Occipital lobe (tissue), 2 donors: ENCODE data around the gene DDAH1. TPM values are rescaled to one million over a fixed set of nuclear protein-coding genes. Genes with fewer than 3 reads are reported as not detected.

Source experiments
- DNase-seq: peaks from one replicate; lab custom pipeline; 2025; lab: John Stamatoyannopoulos, UW
- total RNA-seq: library from RNA; depleted of rRNA; stranded (reverse); fragments of >200 nt; gene quantifications from one replicate; pipeline ENCODE4 v1.2.3, GENCODE V29; 2014

DDAH1 gene
- total RNA-seq, 1 donor from 2014 or later = 37.3 TPM

DNA sequence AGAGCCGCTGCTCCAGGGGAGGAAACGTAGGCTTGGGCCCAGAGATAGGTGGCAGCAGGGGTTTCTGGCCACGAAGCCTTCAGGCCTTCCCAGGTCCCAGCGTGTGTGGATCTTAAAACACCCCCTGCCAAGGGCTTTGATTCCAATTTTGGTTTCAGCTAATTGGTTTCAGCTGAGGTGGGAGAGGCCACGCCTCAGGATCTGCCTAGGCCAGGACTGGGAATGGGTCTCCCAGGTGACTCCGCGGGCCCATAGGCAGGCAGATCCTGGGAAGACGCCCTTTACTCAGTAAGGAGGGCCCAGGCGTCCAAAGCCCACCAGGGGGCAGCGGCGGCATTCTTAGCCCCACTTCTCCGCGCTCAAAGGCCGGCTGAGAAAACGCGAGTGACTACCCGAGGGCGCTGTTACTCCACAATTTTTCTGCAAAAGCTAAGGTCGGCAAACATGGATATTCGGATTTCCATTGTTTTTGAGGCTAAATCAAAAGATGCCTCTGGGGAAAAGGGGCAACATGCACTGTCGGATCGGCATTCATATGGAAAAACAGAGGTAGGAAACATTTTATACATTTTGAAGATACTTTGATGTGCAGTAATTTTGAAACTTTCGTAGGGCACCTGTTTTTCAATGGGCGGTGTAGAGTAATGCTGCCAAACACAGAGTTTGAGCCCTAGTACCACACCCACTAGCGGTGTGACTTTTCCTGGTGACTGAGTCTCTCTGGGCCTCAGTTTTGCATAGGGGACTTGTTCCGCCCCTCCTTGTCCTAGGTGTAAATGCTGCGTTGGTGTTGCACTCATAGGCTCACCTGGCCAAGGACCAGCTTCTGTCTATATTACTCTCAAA lies 156.7 kb downstream of the DDAH1 start:
- peak; percentile 68 for DNase-seq

- DNase-seq = no peak
Measured at GRCh38 chr1:85306236-85306635, 158.7 kb downstream of the DDAH1 start.

GRCh38 chr1:85303440-85304162 lies 161.4 kb downstream of the DDAH1 start:
- DNase-seq = no peak

DNA sequence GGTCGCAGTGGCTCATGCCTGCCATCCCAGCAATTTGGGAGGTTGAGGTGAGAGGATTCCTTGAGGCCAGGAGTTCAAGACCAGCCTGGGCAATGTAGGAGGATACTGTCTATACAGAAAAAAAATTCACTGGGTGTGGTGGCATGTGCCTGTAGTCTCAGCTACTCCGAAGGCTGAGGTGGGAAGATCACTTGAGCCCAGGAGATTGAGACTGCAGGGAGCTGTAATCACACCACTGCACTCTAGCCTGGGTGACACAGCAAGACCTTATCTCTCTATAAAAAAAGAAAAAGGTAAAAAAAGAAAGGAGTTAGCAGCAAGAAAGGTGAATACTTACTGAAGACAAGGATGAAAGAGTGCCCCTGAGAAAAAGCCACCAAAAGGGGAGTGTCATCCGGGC lies 164.8 kb downstream of the DDAH1 start:
- DNase-seq = no peak

- DNase-seq = peak; percentile 50
Measured at GRCh38 chr1:85297855-85298629, 166.9 kb downstream of the DDAH1 start.

DNA sequence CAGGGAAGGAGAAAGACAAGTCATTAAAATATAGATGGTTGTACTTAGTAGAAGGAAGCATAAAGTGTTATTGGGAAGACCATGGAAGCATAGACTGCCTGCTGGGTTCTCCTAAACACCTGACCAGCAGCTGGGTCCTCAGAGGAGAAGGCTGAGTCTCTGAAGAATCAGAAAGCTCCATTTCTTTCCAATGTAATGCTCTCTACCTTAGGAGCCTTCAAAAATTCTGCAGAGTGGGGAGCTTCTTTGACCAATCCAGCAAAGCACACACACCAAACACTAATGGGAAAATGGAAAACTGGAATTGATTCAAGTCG lies 167.5 kb downstream of the DDAH1 start:
- DNase-seq = no peak

GRCh38 chr1:85296980-85297379 lies 168.0 kb downstream of the DDAH1 start:
- DNase-seq = no peak

GRCh38 chr1:85295654-85296053 lies 169.3 kb downstream of the DDAH1 start:
- DNase-seq = no peak

DNA sequence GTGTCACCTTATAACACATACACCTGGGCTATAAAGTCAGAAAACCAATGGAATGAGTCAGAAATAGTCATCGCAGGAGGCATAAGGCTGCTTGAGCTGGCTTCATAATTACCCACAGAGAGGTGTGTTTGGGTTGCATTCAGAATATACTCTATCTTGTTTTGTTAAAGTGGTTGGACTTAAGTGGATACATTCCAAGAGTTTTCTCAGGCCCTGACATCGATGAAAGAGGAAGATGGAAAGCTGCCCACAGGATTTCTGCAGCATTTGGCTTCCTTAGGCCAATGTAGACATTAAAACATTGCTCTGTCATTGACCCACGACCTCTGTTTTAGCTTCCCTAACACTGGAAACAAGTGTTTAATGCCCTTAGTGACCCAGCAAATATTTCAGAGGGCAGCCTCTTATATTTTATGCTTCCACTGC lies 169.9 kb downstream of the DDAH1 start:
- no peak for DNase-seq

- no peak for DNase-seq
Measured at GRCh38 chr1:85290826-85291225, 174.1 kb downstream of the DDAH1 start.

DNA sequence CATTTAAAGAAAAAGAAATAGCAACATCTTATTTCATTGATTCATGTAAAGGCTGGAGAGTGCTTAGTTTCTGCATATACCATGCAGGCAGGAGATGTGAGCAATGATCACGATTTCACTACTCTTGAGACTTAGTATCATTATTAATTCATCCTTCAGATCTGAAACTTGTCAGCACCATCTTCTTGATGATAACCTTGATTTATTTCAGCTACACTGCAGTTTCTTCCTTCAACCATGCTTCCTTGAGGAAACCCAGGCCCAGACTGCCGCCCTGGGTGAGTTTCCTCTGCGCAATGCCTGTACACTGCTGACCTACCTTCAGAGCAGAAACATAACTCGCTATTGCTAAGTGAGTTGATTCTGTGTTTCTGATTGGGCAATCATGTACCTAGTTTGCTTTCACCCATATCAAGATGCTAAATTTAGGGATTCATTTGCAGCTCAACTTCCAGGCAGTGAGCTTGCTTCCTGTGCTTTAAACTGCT lies 175.1 kb downstream of the DDAH1 start:
- no peak for DNase-seq

DNA sequence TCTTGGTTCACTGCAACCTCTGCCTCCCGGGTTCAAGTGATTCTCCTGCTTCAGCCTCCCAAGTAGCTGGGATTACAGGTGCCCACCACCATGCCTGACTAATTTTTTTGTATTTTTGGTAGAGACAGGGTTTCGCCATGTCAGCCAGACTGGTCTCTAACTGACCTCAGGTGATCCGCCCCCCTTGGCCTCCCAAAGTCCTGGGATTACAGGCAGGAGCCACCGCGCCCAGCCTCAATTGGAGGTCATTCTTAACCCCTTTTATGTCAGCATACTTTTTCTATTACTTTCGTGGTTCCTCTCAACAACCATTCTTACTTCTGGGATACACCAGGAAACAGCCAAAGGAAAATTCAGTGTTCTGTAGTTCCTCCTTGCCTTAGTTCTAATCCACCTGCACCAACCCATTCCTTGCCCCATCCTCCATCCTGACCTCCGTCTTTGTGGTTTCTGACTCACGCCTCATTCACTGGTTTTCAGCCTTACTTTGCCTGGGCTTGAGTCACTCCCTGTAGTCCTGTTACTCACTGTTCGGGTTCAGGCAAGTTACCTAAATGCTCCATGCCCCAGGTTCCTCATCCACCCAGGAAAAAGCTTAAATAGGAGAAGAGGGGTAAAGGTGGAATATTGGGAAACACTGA lies 175.6 kb downstream of the DDAH1 start:
- no peak for DNase-seq

DNA sequence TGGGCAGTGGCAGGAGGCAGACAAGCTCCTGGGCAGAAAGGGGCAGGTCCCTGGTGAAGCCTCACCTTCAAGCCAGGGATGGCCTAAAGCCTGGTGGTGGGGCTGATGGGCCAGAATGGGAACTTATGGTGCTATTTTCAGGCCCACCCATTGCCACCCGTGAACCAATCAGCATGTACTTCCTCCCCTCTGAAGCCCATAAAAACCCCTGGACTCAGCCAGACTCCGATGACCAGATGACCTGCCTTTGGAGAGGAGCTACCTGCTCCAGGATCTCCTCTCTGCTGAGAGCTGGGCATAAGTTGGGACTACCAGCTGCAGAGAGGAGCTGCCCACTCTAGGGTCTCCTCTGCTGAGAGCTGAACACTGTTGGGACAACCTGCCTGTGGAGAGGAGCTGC lies 180.8 kb downstream of the DDAH1 start:
- DNase-seq = no peak

DNA sequence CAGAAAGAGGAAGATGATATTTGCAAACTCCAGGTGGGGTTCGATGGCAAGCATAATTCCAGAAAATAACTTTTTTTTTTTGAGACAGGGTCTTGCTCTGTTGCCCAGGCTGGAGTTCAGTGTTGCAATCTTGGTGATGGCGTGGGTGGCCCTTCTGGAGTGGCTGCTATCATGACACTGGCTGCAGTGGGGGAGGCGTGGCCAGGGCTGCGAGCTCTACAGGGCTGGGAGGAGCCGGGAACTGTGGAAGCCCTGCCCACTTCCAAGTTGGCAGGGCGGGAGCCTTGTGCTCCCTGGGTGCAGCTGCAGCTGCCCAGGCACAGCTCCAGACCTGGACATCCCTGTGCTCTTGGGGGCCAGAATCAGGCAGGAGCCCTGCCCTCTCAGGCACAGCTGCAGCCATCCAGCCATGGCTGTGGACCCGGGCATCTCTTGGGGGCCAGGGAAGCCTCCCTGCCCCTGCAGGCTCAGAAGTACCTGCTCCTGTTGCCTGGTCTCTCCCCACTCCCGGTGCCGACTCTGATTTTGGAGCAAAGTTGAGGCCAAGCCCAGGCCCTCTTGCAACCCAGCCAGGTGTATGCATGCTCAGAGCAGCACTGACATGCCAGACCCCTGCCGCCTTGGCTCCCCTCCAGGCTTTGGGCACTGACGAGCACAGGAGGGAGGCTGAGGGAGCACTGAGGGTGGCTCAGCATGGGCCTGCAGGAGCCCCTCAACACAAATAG lies 181.3 kb downstream of the DDAH1 start:
- no peak for DNase-seq

GRCh38 chr1:85282424-85282823 lies 182.5 kb downstream of the DDAH1 start:
- no peak for DNase-seq

GRCh38 chr1:85280636-85281035 lies 184.3 kb downstream of the DDAH1 start:
- no peak for DNase-seq

GRCh38 chr1:85279458-85280080 lies 185.4 kb downstream of the DDAH1 start:
- DNase-seq = no peak

DNA sequence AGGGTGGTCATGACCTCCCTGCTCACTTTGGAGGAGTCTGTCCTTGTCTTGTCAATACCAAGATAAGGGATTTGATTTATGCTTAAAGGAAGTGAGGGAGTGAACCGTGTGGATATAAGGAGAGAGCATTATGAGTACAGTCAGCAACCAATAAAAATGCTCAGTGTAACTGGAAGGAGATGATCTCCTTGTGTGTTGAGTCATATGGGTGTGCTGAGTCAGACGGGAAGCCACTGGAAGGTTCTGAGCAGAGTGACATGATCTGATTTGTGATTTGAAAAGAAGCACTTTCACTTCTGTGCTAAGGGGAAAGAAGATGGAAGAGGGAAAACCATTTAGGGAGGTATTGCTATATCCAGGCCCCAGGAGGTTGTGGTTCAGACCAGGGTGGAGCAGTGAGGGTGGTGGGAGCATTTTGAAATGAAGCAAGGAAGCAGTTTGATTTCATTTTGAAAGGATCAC lies 186.1 kb downstream of the DDAH1 start:
- DNase-seq = peak; percentile 25

DNA sequence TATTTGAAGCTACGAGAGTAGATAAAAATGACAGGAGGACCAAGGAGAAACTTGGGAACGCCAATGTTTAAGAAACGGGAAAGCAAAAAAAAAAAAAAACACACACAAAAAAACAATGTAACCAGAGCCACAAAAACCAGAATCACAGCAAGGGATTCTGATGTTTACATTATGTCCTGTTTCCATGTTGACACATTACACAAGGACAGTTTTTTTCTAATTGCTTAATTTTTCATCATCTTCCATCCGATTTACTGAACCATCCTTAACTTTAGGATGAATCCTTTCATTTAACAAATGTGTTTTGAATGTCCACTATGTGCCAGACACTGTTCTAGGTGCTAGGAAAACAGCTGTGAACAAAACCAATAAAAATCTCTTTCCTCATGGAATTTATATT lies 187.2 kb downstream of the DDAH1 start:
- DNase-seq = no peak

- DNase-seq = no peak
Measured at GRCh38 chr1:85276978-85277639, 187.8 kb downstream of the DDAH1 start.
